ENCODE results near the gene DNAH17. TPM values are rescaled to one million over a fixed set of nuclear protein-coding genes. Genes with fewer than 3 reads are reported as not detected.
A peak's percentile ranks its signal among the peaks of the same experiment; 100 is the strongest.

Gene DNAH17
- total and polyA plus RNA-seq, 2 of the 13 experiments (the other 11 are each of a cell fraction or from before 2014, with no cell fraction given): 0.86 to 1.6 TPM

DNA sequence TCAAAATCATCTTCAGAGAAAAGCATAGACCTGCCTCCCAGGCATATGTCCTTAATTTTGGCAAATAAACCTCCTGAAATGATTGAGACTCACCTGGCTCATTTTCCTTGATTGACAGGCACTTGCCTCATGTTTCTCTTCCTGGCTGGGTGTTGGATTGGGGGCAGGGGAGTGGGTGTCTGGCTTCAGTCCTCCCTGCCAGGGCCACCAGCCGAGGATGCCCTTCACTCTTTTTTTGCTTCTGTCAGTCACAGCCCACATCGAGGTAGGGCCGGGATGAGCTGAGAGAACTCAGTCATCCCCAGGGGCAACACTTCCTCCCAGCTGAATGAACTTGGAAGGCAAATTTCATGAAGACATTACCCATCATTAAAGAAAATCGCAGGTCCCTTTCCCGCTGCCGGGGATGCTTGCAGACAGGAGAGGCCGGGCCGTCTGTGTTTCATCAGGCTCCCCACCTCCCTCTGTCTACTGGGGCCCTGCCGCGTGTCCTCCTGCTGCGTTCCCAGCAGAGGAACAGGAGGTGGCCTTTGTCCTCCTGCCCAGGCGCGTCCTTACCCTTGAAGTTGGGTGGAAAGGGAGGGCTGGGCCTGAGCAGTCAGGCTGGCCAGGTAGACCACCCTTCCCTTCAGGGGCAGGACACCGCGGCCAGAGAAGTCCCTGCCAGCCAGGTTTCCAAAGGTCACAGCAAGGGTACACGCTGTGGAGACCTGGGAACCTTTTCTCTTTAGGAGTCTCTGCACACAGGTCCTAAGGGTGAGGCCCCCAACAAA is 11.2 kb upstream of the DNAH17 start (continued):
- TF ChIP-seq ZNF414 (CRISPR knock-in tag; IDR thresholded peaks at IDR 0.05): no peak
- peak in 1 of 2 experiments; percentile 89; a peak in 2 of 4 replicates for TF ChIP-seq ATF4 (CRISPR knock-in tag; IDR thresholded peaks at IDR 0.05)
- TF ChIP-seq SAP130 (CRISPR knock-in tag; IDR thresholded peaks at IDR 0.05; ENCODE audit: low read depth): peak; percentile 70
- no peak for TF ChIP-seq KDM5A (IDR thresholded peaks at IDR 0.05; ENCODE audit: borderline replicate concordance, low read length)
- TF ChIP-seq, protein P1, sequence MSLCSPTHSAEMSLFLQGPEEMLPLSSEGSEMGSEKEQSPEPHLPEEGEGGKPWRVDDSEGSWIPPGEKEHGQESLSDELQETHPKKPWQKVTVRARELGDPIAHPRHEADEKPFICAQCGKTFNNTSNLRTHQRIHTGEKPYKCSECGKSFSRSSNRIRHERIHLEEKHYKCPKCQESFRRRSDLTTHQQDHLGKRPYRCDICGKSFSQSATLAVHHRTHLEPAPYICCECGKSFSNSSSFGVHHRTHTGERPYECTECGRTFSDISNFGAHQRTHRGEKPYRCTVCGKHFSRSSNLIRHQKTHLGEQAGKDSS (CRISPR knock-in tag; IDR thresholded peaks at IDR 0.05; ENCODE audit: borderline replicate concordance, low read depth): no peak
- TF ChIP-seq AHR (CRISPR knock-in tag; IDR thresholded peaks at IDR 0.05): no peak
- no peak for TF ChIP-seq ELF4 (CRISPR knock-in tag; IDR thresholded peaks at IDR 0.05; ENCODE audit: borderline replicate concordance)
- TF ChIP-seq MED13 (CRISPR knock-in tag; IDR thresholded peaks at IDR 0.05): peak; percentile 52; the same call in 1 of the 2 replicates
- TF ChIP-seq SMAD3 (CRISPR knock-in tag; IDR thresholded peaks at IDR 0.05): no peak
- peak; percentile 46; the same call in 1 of the 2 replicates for TF ChIP-seq ZBTB26 (CRISPR knock-in tag; IDR thresholded peaks at IDR 0.05; ENCODE audit: borderline replicate concordance)
- peak; percentile 13; the same call in 1 of the 2 replicates for TF ChIP-seq ZNF644 (CRISPR knock-in tag; IDR thresholded peaks at IDR 0.05; ENCODE audit: low read depth)
- TF ChIP-seq MLXIP (CRISPR knock-in tag; IDR thresholded peaks at IDR 0.05; ENCODE audit: borderline replicate concordance): no peak
- peak; percentile 54; the same call in 1 of the 2 replicates for TF ChIP-seq DNMT1 (CRISPR knock-in tag; IDR thresholded peaks at IDR 0.05)
- no peak for TF ChIP-seq ZSCAN9 (CRISPR knock-in tag; IDR thresholded peaks at IDR 0.05; ENCODE audit: borderline replicate concordance)
- no peak for TF ChIP-seq ZNF816 (CRISPR knock-in tag; IDR thresholded peaks at IDR 0.05; ENCODE audit: borderline replicate concordance)
- TF ChIP-seq ZNF232 (CRISPR knock-in tag; IDR thresholded peaks at IDR 0.05; ENCODE audit: borderline replicate concordance): peak; percentile 35; the same call in 1 of the 2 replicates
- 0 out of 3 replicates have a peak, but pooled peaks have one; percentile 24 for TF ChIP-seq MXI1 (IDR thresholded peaks at IDR 0.05; ENCODE audit: borderline replicate concordance, low read depth, low read length)
- no peak for TF ChIP-seq ZNF468 (CRISPR knock-in tag; IDR thresholded peaks at IDR 0.05)
- TF ChIP-seq HOXA3 (CRISPR knock-in tag; IDR thresholded peaks at IDR 0.05): peak; percentile 72
- no peak for TF ChIP-seq ZNF484 (CRISPR knock-in tag; IDR thresholded peaks at IDR 0.05; ENCODE audit: borderline replicate concordance, low read depth)
- TF ChIP-seq FOXK2 (IDR thresholded peaks at IDR 0.05): no peak
- TF ChIP-seq SMC3 (IDR thresholded peaks at IDR 0.05; ENCODE audit: low read length): peak; percentile 6; the same call in 1 of the 2 replicates

Measured in HepG2 (cell line).